GM19351 (cell line): Measurements from ENCODE around the gene BRD2.
"Not testable (repeated sequence)": the region's sequence is repeated elsewhere in the genome, so short reads cannot be mapped to it uniquely, and the experiment has no call there.

Experiments used
- ATAC-seq: cut with Tn5 transposase; IDR thresholded peaks from one replicate; pipeline ENCODE4 v1.9.1; 2021; ENCODE audit warnings: mild to moderate bottlenecking, moderate library complexity; ENCODE audit not compliant: unreplicated experiment

The BRD2 gene

GRCh38 chr6:32968093-32968866 lies at the start of gene BRD2:
BRD2 (plus strand) TSS chr6:32968594; CDS start chr6:32972899, 4,305 bp downstream.
- ATAC-seq = peak; percentile 37

- no peak for ATAC-seq
Observed at GRCh38 chr6:32920715-32921114, 47.7 kb upstream of the BRD2 start.

GRCh38 chr6:32922083-32922482 lies 46.3 kb upstream of the BRD2 start:
- no peak for ATAC-seq

GRCh38 chr6:32931211-32931610 lies 37.2 kb upstream of the BRD2 start:
- no peak for ATAC-seq

GRCh38 chr6:32932132-32932868 lies 36.1 kb upstream of the BRD2 start:
- ATAC-seq = no peak

GRCh38 chr6:32933661-32934085 lies 34.7 kb upstream of the BRD2 start:
- ATAC-seq = no peak

- no peak for ATAC-seq
Observed at GRCh38 chr6:32935551-32936238, 32.7 kb upstream of the BRD2 start.

- ATAC-seq = no peak
Observed at GRCh38 chr6:32936239-32937152, 31.9 kb upstream of the BRD2 start.

GRCh38 chr6:32937230-32937633 lies 31.2 kb upstream of the BRD2 start:
- no peak for ATAC-seq

- no peak for ATAC-seq
Observed at GRCh38 chr6:32938494-32938893, 29.9 kb upstream of the BRD2 start.

GRCh38 chr6:32940656-32941213 lies 27.7 kb upstream of the BRD2 start, which contains the start of gene HLA-DMB:
HLA-DMB (minus strand) TSS chr6:32941028; CDS start chr6:32940807, 221 bp downstream.
- ATAC-seq = peak; percentile 59

GRCh38 chr6:32941214-32941768 lies 27.1 kb upstream of the BRD2 start:
- peak; percentile 57 for ATAC-seq

GRCh38 chr6:32942555-32943123 lies 25.8 kb upstream of the BRD2 start:
- not testable (repeated sequence) for ATAC-seq

- ATAC-seq = peak; percentile 48
Observed at GRCh38 chr6:32943864-32944649, 24.3 kb upstream of the BRD2 start.

GRCh38 chr6:32945108-32945760 lies 23.2 kb upstream of the BRD2 start:
- no peak for ATAC-seq

GRCh38 chr6:32945953-32946352 lies 22.4 kb upstream of the BRD2 start:
- ATAC-seq = no peak

- ATAC-seq = no peak
Observed at GRCh38 chr6:32946893-32947292, 21.5 kb upstream of the BRD2 start.
